Measurements from ENCODE around the gene FOXN3. TPM values are rescaled to one million over a fixed set of nuclear protein-coding genes. Genes with fewer than 3 reads are reported as not detected.

The FOXN3 gene
- total RNA-seq, 4 donors from 2014 or later: 129 to 213 (median 163) TPM

DNA sequence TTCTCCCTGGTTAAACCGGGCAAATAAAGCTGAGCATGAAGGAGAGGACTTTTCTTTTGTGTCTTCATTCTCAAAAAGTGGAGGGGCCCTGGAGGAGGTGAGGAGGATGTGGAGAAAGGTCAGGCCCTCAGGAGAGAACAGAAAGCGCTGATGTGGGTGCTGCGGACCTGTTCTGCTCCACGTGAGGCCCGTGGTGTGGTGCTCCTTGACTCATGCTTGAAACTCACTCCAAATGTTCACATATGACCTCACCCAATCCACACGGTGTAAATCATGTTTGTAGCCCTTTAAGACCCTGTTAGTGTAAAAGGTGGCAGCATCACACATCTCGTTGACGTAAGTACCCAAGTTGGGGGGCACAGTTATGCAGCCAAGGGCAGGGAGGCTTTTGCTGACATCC, 126.2 kb downstream of the FOXN3 start:
- Histone ChIP-seq H3K4me1 (no peaks in the 10 kb centered on the region), H3K4me3 (no peak overlapping the region), H3K27ac (no peak overlapping the region), H3K27me3 (no peaks in the 10 kb centered on the region), H3K9me3 (no peaks in the 10 kb centered on the region), H3K36me3 (peaks cover 0 to 5% (median 0%) of the 10 kb centered on the region in 3 donors)
- no peak for DNase-seq
- TF ChIP-seq POLR2A (IDR thresholded peaks at IDR 0.05) (no peak), CTCF (IDR thresholded peaks at IDR 0.05) (no peak)

GRCh38 chr14:89289477-89289876, 127.6 kb downstream of the FOXN3 start:
- Histone ChIP-seq H3K27me3 (no peaks in the 10 kb centered on the region), H3K36me3 (peaks cover 0 to 5% (median 0%) of the 10 kb centered on the region in 3 donors), H3K27ac (no peak overlapping the region), H3K4me3 (no peak overlapping the region), H3K9me3 (no peaks in the 10 kb centered on the region), H3K4me1 (no peaks in the 10 kb centered on the region)
- DNase-seq: no peak
- TF ChIP-seq CTCF (IDR thresholded peaks at IDR 0.05) (no peak), POLR2A (IDR thresholded peaks at IDR 0.05) (no peak)

- H3K4me3 ChIP-seq: no peak overlapping the region
Measured at GRCh38 chr14:89288114-89288513, 128.9 kb downstream of the FOXN3 start.

GRCh38 chr14:89284333-89285058, 132.5 kb downstream of the FOXN3 start:
- no peak for TF ChIP-seq CTCF (IDR thresholded peaks at IDR 0.05)
- TF ChIP-seq POLR2A (IDR thresholded peaks at IDR 0.05): no peak
- no peaks in the 10 kb centered on the region for H3K4me1 ChIP-seq
- peaks cover 0 to 15% (median 0%) of the 10 kb centered on the region in 3 donors for H3K36me3 ChIP-seq
- H3K9me3 ChIP-seq: no peaks in the 10 kb centered on the region
- H3K4me3 ChIP-seq: no peak overlapping the region
- H3K27me3 ChIP-seq: no peaks in the 10 kb centered on the region
- H3K27ac ChIP-seq: no peak overlapping the region
- peak in 1 of 3 donors; percentile 32 for DNase-seq

More at GRCh38 chr14:89288114-89288513, 128.9 kb downstream of the FOXN3 start:
- DNase-seq: no peak
- H3K27ac ChIP-seq: no peak overlapping the region
- no peaks in the 10 kb centered on the region for H3K27me3 ChIP-seq
- no peaks in the 10 kb centered on the region for H3K4me1 ChIP-seq
- peaks cover 0 to 5% (median 0%) of the 10 kb centered on the region in 3 donors for H3K36me3 ChIP-seq
- no peak for TF ChIP-seq POLR2A (IDR thresholded peaks at IDR 0.05)
- no peak for TF ChIP-seq CTCF (IDR thresholded peaks at IDR 0.05)
- H3K9me3 ChIP-seq: no peaks in the 10 kb centered on the region

GRCh38 chr14:89283327-89284060, 133.5 kb downstream of the FOXN3 start:
- Histone ChIP-seq H3K4me3 (no peak overlapping the region), H3K27ac (no peak overlapping the region), H3K4me1 (no peaks in the 10 kb centered on the region), H3K9me3 (no peaks in the 10 kb centered on the region), H3K27me3 (no peaks in the 10 kb centered on the region), H3K36me3 (peaks cover 0 to 15% (median 0%) of the 10 kb centered on the region in 3 donors)
- no peak for DNase-seq
- TF ChIP-seq POLR2A (IDR thresholded peaks at IDR 0.05) (no peak), CTCF (IDR thresholded peaks at IDR 0.05) (no peak)
